GM12892 (cell line): ENCODE results near the gene COPZ1.

Experiments
- POLR2A ChIP-seq: IDR thresholded peaks from 2 replicates; pipeline ENCODE4 v1.6.1; 2011; ENCODE audit warnings: low read depth, low read length, control low read depth
- POLR2AphosphoS5 ChIP-seq: IDR thresholded peaks from 2 replicates; pipeline ENCODE4 v1.6.1; 2011; ENCODE audit warnings: low read depth, low read length, control low read depth

- TF ChIP-seq POLR2AphosphoS5 (no peak), POLR2A (no peak)
These were observed 21.3 kb upstream of the COPZ1 start for GRCh38 chr12:54303640-54304039.
